ENCODE measurements around the gene CYP2U1.
A peak's percentile ranks its signal among the peaks of the same experiment; 100 is the strongest.

CYP2U1 gene

DNA sequence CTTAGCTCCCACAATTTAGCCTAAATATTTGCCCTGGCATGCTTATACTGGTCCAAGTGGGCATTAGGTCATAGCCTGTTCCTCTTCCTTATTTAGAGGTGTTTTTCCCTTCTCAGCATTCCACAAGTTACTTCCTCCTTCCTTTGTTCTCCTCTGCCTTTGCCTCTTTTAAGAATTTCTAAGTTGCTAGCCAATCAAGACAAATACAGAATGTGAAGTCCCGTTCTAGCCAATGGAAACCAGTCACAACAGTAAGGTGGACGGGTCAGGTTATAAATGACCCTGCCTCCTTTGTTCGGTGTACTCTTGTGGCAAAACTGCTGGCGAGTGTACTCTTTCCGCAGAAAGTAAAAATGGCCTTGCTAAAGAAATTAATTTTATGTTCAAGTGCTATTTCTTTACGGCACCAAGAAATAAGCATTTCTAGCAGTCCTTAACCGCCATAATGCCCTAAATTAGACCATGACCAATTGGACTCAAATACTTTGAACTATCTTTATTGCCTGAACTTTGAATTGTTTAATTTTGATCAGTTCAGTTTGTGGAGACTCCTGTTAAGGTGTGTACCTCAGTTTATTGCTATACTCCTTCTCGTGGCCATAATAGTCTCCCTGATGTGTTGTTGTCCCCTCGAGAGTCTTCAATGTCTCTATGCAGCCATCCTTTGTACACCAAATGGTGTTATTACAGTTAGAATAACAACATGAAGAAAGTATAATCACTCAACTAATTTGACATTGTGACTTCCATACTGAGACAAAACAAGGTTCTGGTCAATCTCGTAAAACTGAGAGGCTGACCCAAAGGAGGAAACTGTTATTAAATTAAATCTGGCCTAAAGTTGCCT, 56.8 kb downstream of the CYP2U1 start:
- DNase-seq (ENCODE audit: low spot score), result peak; percentile 49

DNA sequence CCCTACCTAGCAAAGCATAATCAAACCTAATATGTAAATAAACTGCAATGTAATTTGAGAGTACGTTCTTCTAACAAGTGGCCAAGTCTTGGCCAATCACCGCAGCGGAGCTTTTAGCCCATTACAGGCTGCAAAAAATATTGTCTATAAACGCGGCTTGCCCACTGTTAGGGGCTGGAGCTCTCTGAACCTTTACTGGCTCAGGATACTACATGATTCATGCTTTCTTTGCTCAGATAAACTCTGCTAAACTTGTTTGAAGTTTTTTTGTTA, 57.4 kb downstream of the CYP2U1 start:
- DNase-seq (ENCODE audit: low spot score), result no peak

DNA sequence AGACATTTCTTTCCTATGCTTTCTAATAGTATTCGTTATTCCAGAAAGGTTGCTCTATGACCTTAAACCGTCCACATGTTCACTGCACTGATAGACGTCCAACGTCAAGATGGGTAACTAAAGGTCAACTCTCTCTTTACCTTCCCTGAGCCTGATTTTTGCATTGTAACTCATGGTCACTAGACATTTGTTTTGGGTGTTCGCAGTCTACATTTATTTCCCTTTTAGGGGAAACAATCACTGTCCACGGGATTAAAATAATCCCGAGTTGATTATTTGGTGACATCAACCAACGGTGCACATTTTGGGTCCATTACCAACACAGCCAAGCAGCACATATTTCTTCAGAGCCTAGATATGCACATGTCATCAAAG, 57.8 kb downstream of the CYP2U1 start:
- no peak for DNase-seq (ENCODE audit: low spot score)

- DNase-seq (ENCODE audit: low spot score), result peak; percentile 95
These were observed 58.4 kb downstream of the CYP2U1 start, which contains the start of gene HADH for GRCh38 chr4:107989537-107990386. TSS of gene HADH (plus strand) at chr4:107989889. CDS start at chr4:107989933, 44 bp downstream.

- no peak for DNase-seq (ENCODE audit: low spot score)
These were observed 60.7 kb downstream of the CYP2U1 start for GRCh38 chr4:107991945-107992630.

DNA sequence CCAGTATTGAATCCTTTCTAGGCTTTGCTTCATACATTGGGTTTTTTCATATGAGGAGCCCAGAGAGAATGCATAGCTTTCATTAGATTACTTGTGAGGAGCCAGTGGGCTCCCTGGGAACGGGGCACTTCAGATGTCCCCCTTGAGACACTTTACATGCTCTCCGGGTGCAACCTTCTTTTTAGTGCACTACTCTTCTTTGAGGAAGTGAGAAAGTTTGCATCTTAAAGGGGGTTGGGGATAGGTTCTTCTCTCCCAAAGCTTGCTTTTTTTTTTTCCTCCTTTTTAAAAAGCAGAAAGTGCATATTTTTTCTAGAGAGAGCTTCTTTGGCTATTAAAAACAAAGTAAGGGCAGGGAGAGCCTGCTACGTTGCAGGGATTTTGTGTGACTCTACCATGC, 62.6 kb downstream of the CYP2U1 start:
- no peak for DNase-seq (ENCODE audit: low spot score)

DNA sequence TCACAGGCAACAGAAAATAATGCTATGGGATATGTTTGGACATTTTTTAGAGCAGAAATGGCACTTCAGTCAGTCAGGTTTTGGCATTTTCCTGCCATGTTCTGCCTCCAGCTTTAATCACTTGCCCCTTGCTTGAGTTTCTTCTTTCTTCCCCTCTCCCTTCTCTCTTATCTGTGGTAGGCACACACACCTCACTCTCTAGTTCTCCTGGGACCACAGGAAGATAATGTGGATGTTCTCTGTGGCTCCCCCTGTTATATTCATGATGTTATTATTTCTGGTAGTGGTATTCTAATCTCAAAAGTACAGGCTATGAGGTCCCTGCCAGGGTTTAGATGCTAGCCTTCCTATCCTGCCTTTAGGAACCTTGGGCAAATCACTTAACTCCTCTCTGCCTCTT, 63.5 kb downstream of the CYP2U1 start:
- no peak for DNase-seq (ENCODE audit: low spot score)

- DNase-seq (ENCODE audit: low spot score), result peak; percentile 60
These were observed 65.8 kb downstream of the CYP2U1 start for GRCh38 chr4:107996949-107997788.

DNA sequence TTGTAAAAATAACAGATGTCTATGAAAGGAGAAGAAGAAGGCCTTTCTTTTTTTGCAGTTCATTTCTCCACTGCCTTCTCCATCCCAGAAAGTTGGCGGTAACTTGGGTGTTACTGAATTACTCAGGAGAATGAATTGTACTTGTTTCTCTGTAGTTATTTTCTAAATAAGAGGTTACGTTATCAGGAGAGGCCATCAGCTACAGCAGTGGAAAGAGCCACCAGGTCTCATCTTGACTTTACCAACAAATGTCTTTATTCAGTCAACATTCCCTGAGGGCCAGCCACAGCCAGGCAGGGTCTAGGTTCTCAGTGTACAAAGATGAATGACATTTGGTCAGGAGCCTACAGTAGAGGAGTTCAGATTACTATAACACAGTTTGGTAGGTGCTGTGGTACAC, 66.4 kb downstream of the CYP2U1 start:
- no peak for DNase-seq (ENCODE audit: low spot score)

DNA sequence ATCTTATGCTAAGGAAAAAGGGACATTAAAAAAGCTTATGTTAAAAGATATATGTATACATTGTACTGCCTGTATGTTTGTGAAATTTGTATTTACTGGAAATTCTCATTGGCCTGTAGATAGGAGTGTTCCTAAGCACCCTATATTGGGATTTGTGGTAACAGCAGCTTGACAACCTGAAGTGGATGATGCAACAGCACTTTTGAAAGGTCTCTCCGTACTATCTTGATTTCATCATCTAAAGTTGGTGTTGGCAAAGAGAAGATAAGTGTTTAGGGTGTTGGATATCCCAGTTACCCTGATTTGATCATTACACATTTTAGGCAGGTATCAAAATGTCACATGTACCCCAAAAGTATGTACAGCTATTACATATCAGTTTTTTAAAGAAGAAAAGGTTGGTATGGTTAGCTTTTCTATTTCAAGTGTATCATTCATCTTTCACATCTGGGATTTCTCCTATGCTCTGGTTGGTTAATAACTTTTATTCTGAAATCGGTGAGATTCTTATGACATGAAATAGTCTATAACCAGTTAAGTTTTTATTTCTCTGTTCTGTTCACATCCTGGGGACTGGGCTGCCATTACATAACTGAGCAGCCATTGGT, 68.7 kb downstream of the CYP2U1 start:
- no peak for DNase-seq (ENCODE audit: low spot score)

DNA sequence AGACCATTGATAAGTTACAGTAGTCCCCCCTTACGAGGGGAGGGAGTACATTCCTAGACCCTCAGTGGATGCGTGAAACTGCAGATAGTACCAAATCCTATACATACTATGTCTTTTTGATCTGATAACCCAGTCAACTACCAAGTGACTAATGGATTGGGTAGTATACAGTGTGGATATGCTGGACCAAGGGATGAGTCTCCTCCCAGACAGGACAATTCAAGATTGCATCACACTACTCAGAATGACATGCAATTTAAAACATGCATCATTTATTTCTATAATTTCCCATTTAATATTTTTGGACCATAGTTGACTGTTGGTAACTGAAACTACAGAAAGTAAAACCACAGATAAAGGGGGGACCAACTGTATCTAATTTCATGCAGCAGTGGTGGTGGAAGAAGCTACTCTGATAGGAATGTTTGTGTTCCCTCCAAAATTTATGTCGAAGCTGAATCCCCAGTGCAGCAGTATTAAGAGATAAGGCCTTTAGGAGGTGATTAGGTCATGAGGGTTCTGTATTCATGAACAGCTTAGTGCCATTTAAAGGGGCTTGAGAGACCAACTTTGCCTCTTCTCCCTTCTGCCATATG, 70.3 kb downstream of the CYP2U1 start:
- no peak for DNase-seq (ENCODE audit: low spot score)
